ENCODE results near the gene ABCC1.
A peak's percentile ranks its signal among the peaks of the same experiment; 100 is the strongest.

ABCC1 gene

GRCh38 chr16:15946257-15947044, 3.0 kb upstream of the ABCC1 start:
- H3K4me3 ChIP-seq (ENCODE audit: low read depth, low read length, poor library complexity, severe bottlenecking): no peak overlapping the region
- no peaks in the 10 kb centered on the region for H3K9me2 ChIP-seq (ENCODE audit: low read depth, low read length)
- H3K79me2 ChIP-seq (ENCODE audit: insufficient read depth, low read length): peaks cover 18% of the 10 kb centered on the region
- H3K36me3 ChIP-seq (ENCODE audit: insufficient read depth, low read length): no peaks in the 10 kb centered on the region
- TF ChIP-seq CTCF (IDR thresholded peaks at IDR 0.05; ENCODE audit: low read length) (no peak), EZH2 (IDR thresholded peaks at IDR 0.05; ENCODE audit: borderline replicate concordance, low read length) (no peak)
- H2AFZ ChIP-seq (ENCODE audit: low read length): no peak overlapping the region
- H3K4me1 ChIP-seq (ENCODE audit: insufficient read depth, low read length, severe bottlenecking): peaks cover 28% of the 10 kb centered on the region
- H3K27me3 ChIP-seq (ENCODE audit: insufficient read depth, low read length): no peaks in the 10 kb centered on the region
- H3K9me3 ChIP-seq (ENCODE audit: low read length): no peaks in the 10 kb centered on the region
- H3F3A ChIP-seq (ENCODE audit: insufficient read depth, low read length): no peaks in the 10 kb centered on the region
- no peak overlapping the region for H3K9ac ChIP-seq (ENCODE audit: low read length)
- H3K4me2 ChIP-seq (ENCODE audit: low read length): no peak overlapping the region
- H4K20me1 ChIP-seq (ENCODE audit: insufficient read depth, low read length): no peaks in the 10 kb centered on the region
- no peak overlapping the region for H3K27ac ChIP-seq (ENCODE audit: low read depth, low read length, poor library complexity, severe bottlenecking)

- Histone ChIP-seq H3K27me3 (ENCODE audit: insufficient read depth, low read length) (no peaks in the 10 kb centered on the region), H3F3A (ENCODE audit: insufficient read depth, low read length) (no peaks in the 10 kb centered on the region), H3K9me3 (ENCODE audit: low read length) (no peaks in the 10 kb centered on the region), H3K36me3 (ENCODE audit: insufficient read depth, low read length) (no peaks in the 10 kb centered on the region), H3K4me3 (ENCODE audit: low read depth, low read length, poor library complexity, severe bottlenecking) (no peak overlapping the region), H4K20me1 (ENCODE audit: insufficient read depth, low read length) (no peaks in the 10 kb centered on the region), H3K9me2 (ENCODE audit: low read depth, low read length) (no peaks in the 10 kb centered on the region), H3K79me2 (ENCODE audit: insufficient read depth, low read length) (peaks cover 34% of the 10 kb centered on the region), H3K4me1 (ENCODE audit: insufficient read depth, low read length, severe bottlenecking) (peaks cover 36% of the 10 kb centered on the region), H3K4me2 (ENCODE audit: low read length) (no peak overlapping the region), H3K27ac (ENCODE audit: low read depth, low read length, poor library complexity, severe bottlenecking) (no peak overlapping the region), H2AFZ (ENCODE audit: low read length) (no peak overlapping the region), H3K9ac (ENCODE audit: low read length) (no peak overlapping the region)
- TF ChIP-seq CTCF (IDR thresholded peaks at IDR 0.05; ENCODE audit: low read length) (no peak), EZH2 (IDR thresholded peaks at IDR 0.05; ENCODE audit: borderline replicate concordance, low read length) (no peak)
These were observed 1.4 kb upstream of the ABCC1 start for GRCh38 chr16:15947983-15948509.

- H4K20me1 ChIP-seq (ENCODE audit: insufficient read depth, low read length): no peaks in the 10 kb centered on the region
- H3K36me3 ChIP-seq (ENCODE audit: insufficient read depth, low read length): no peaks in the 10 kb centered on the region
- H2AFZ ChIP-seq (ENCODE audit: low read length): no peak overlapping the region
- TF ChIP-seq EZH2 (IDR thresholded peaks at IDR 0.05; ENCODE audit: borderline replicate concordance, low read length): no peak
- no peak for TF ChIP-seq CTCF (IDR thresholded peaks at IDR 0.05; ENCODE audit: low read length)
- H3K4me2 ChIP-seq (ENCODE audit: low read length): peak overlapping the region; percentile 67
- H3K27ac ChIP-seq (ENCODE audit: low read depth, low read length, poor library complexity, severe bottlenecking): peak overlapping the region; percentile 66
- H3K9ac ChIP-seq (ENCODE audit: low read length): peak overlapping the region; percentile 58
- H3K27me3 ChIP-seq (ENCODE audit: insufficient read depth, low read length): no peaks in the 10 kb centered on the region
- peaks cover 35% of the 10 kb centered on the region for H3K4me1 ChIP-seq (ENCODE audit: insufficient read depth, low read length, severe bottlenecking)
- H3F3A ChIP-seq (ENCODE audit: insufficient read depth, low read length): no peaks in the 10 kb centered on the region
- peaks cover 40% of the 10 kb centered on the region for H3K79me2 ChIP-seq (ENCODE audit: insufficient read depth, low read length)
- no peaks in the 10 kb centered on the region for H3K9me2 ChIP-seq (ENCODE audit: low read depth, low read length)
- H3K9me3 ChIP-seq (ENCODE audit: low read length): no peaks in the 10 kb centered on the region
- H3K4me3 ChIP-seq (ENCODE audit: low read depth, low read length, poor library complexity, severe bottlenecking): peak overlapping the region; percentile 60
These were observed 745 bp upstream of the ABCC1 start for GRCh38 chr16:15948532-15949209.
